Endothelial cell of umbilical vein (primary cell): Measurements from ENCODE around the gene DLEC1. TPM values are rescaled to one million over a fixed set of nuclear protein-coding genes. Genes with fewer than 3 reads are reported as not detected.
A peak's percentile ranks its signal among the peaks of the same experiment; 100 is the strongest.

Experiments
- BruUV-seq: library from RNA; stranded (reverse); fragments of 400-500 nt; replicated peaks from 2 replicates; lab custom pipeline; 2021; lab: Mats Ljungman, UMichigan
- CTCF ChIA-PET: fragments of 300-600, 350-600 bp; sonication (Branson Sonifier 250); formaldehyde crosslinking; loops from one replicate; lab custom pipeline; 2021; ENCODE audit warnings: antibody characterized with exemption, inconsistent platforms; lab: Charles Lee
- POLR2A ChIA-PET: fragments of 300-600, 350-600 bp; sonication (Branson Sonifier 250); formaldehyde crosslinking; loops from one replicate; lab custom pipeline; 2021; ENCODE audit warnings: antibody characterized with exemption, inconsistent platforms; lab: Charles Lee
- DNase-seq: peaks from one replicate; pipeline ENCODE4 v3.0.0-alpha.2; 2011; ENCODE audit warnings: low read depth, low spot score
- FAIRE-seq: peaks from 2 replicates; lab custom pipeline; 2011; peaks lifted over from hg19 to GRCh38; lab: Jason Lieb, UNC
- H2AFZ ChIP-seq: 2 replicates; pipeline ENCODE4 v1.6.0; 2012; ENCODE audit warnings: low read depth, low read length, control low read depth, inconsistent platforms
- H3K27ac ChIP-seq: 2 replicates; pipeline ENCODE4 v1.5.1; 2011; ENCODE audit warnings: low read depth, mild to moderate bottlenecking, control low read depth, low read length, moderate library complexity; ENCODE audit not compliant: insufficient read depth
- H3K27me3 ChIP-seq, 2 experiments: 2 replicates each; pipeline versions ENCODE4 v1.6.0 to v1.6.1; 2011; ENCODE audit warnings: low read length in 2 of 2, mixed read lengths in 1 of 2; ENCODE audit not compliant: control insufficient read depth in 2 of 2, insufficient read depth in 2 of 2
- H3K36me3 ChIP-seq, 2 experiments: 2 replicates in 1 of 2; 3 replicates in 1 of 2; pipeline ENCODE4 v1.5.1; 2011; ENCODE audit warnings: low read length in 2 of 2, mild to moderate bottlenecking in 1 of 2, moderate library complexity in 1 of 2; ENCODE audit not compliant: control insufficient read depth in 2 of 2, insufficient read depth in 2 of 2; ENCODE audit errors: extremely low read depth in 1 of 2
- H3K4me1 ChIP-seq: 3 replicates; pipeline ENCODE4 v1.5.1; 2011; ENCODE audit warnings: mild to moderate bottlenecking, low read length; ENCODE audit not compliant: control insufficient read depth, insufficient read depth; ENCODE audit errors: extremely low read depth
- H3K4me2 ChIP-seq: 2 replicates; pipeline ENCODE4 v1.6.1; 2011; ENCODE audit warnings: low read length, control low read depth, mixed read lengths; ENCODE audit not compliant: insufficient read depth
- H3K4me3 ChIP-seq, 3 experiments: fragments of 200-600 bp in 1 of 3; sonication (generic), shearing (Covaris generic) in 1 of 3; replicated peaks in 1 of 3; 2 replicates each; pipeline ENCODE4 v1.5.1; 2011 to 2016; ENCODE audit warnings: control low read depth in 3 of 3, low read length in 3 of 3, mild to moderate bottlenecking in 2 of 3, inconsistent platforms in 1 of 3, low read depth in 1 of 3, moderate library complexity in 1 of 3; ENCODE audit not compliant: insufficient read depth in 1 of 3
- H3K79me2 ChIP-seq: 2 replicates; pipeline ENCODE4 v1.6.0; 2012; ENCODE audit warnings: low read length, inconsistent platforms; ENCODE audit not compliant: control insufficient read depth, insufficient read depth
- H3K9ac ChIP-seq: replicated peaks from 2 replicates; pipeline ENCODE3; 2011; ENCODE audit warnings: low read length, control low read depth; ENCODE audit not compliant: insufficient read depth; ENCODE audit errors: extremely low read depth
- H3K9me1 ChIP-seq: replicated peaks from 3 replicates; pipeline ENCODE4 v1.6.0; 2011; ENCODE audit warnings: mild to moderate bottlenecking, low read length; ENCODE audit not compliant: control insufficient read depth, insufficient read depth; ENCODE audit errors: extremely low read depth
- H3K9me3 ChIP-seq: replicated peaks from 2 replicates; pipeline ENCODE4 v1.5.1; 2012; ENCODE audit warnings: low read length, inconsistent platforms; ENCODE audit not compliant: control insufficient read depth, insufficient read depth
- H4K20me1 ChIP-seq: replicated peaks from 2 replicates; pipeline ENCODE3; 2011; ENCODE audit warnings: mild to moderate bottlenecking, low read length; ENCODE audit not compliant: control insufficient read depth, insufficient read depth; ENCODE audit errors: extremely low read depth
- EZH2 ChIP-seq: IDR thresholded peaks from 2 replicates; pipeline ENCODE4 v1.6.1; 2012; ENCODE audit warnings: borderline replicate concordance, low read depth, mild to moderate bottlenecking, moderate library complexity, low read length, inconsistent platforms; ENCODE audit not compliant: severe bottlenecking
- FOS ChIP-seq: IDR thresholded peaks from 2 replicates; pipeline ENCODE4 v1.6.1; 2011; ENCODE audit warnings: mild to moderate bottlenecking, low read length, moderate library complexity, borderline replicate concordance; ENCODE audit not compliant: insufficient read depth
- GATA2 ChIP-seq: IDR thresholded peaks from 2 replicates; pipeline ENCODE4 v1.7.0; 2011; ENCODE audit warnings: low read depth, mild to moderate bottlenecking, moderate library complexity, mixed read lengths, low read length; ENCODE audit not compliant: insufficient read length, insufficient read depth
- JUN ChIP-seq: IDR thresholded peaks from 2 replicates; pipeline ENCODE4 v1.6.1; 2011; ENCODE audit warnings: borderline replicate concordance, low read depth; ENCODE audit not compliant: insufficient read length, insufficient read depth
- MYC ChIP-seq: IDR thresholded peaks from one replicate; pipeline ENCODE4 v1.6.1; 2011; ENCODE audit warnings: mild to moderate bottlenecking, low read depth, low read length
- POLR2A ChIP-seq: IDR thresholded peaks from 2 replicates; pipeline ENCODE4 v1.6.1; 2012; ENCODE audit warnings: low read depth, mild to moderate bottlenecking, control low read depth, low read length
- POLR2AphosphoS5 ChIP-seq: IDR thresholded peaks from 2 replicates; pipeline ENCODE4 v1.6.1; 2012; ENCODE audit warnings: low read depth, mild to moderate bottlenecking, control low read depth, low read length, moderate library complexity; ENCODE audit not compliant: insufficient read depth
- dilution Hi-C: fragments of 300-500 bp; cut with MboI; formaldehyde crosslinking; loops from one replicate; pipeline ENCODE4 v1.15.0; 2019; ENCODE audit warnings: low sequenced_read_pairs; ENCODE audit not compliant: extremely low pct_ligation_motif_present
- intact Hi-C: fragments of 100-400 bp; cut with micrococcal nuclease; formaldehyde crosslinking; loops from one replicate; pipeline ENCODE4 v1.10.0; 2022
- polyA plus RNA-seq, 4 experiments: library from polyadenylated mRNA; depleted of rRNA in 3 of 4; stranded (reverse) in 3 of 4; unstranded in 1 of 4; fragments of >200 nt; gene quantifications; 2 replicates each; pipeline versions ENCODE4 v1.2.1 to v1.2.3, GENCODE V29; 2011 to 2012; ENCODE audit warnings: missing spikeins in 1 of 4
- total RNA-seq: library from RNA; stranded (reverse); gene quantifications from 2 replicates; pipeline ENCODE4 v1.2.3, GENCODE V29; 2021
- TF ChIP-seq, protein P1 (sequence below): IDR thresholded peaks from 2 replicates; pipeline ENCODE4 v1.6.1; 2011; ENCODE audit not compliant: insufficient read depth, insufficient read length
- TF ChIP-seq, protein P2 (sequence below), 2 donors: IDR thresholded peaks; 1 replicate in 1 of 2; 2 replicates in 1 of 2; pipeline ENCODE4 v1.5.1; 2011; ENCODE audit warnings: low read length in 2 of 2, mild to moderate bottlenecking in 2 of 2, moderate library complexity in 2 of 2, control low read depth in 1 of 2, inconsistent platforms in 1 of 2, low read depth in 1 of 2; ENCODE audit not compliant: insufficient read depth in 1 of 2; ENCODE audit errors: extremely low read depth in 1 of 2

The DLEC1 gene
- total and polyA plus RNA-seq, 2 donors (not counting 3 experiments of a cell fraction or from before 2014, with no cell fraction given) = not detected

DNA sequence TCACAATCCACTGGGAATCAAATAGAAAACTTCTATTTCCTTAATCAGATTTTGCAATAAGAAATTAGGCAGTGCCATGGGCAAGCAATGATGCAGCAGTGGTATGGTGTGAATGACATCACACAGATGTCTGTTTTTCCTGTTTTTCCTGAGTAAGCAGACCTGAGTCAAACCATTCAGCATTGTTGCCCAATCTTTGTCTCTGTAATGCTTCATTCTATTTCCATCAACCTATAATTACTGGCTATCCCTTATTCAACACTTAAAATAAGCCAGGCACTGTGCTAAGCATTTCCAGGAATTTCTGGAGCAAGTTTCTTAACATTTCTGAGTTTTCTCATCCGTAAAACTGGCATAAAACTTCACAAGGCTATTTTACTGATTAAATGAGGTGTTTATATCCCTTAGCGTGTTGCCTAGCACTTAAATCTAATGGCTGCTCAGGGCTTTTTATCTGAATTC is 115.1 kb downstream of the DLEC1 start:
- H3K9ac ChIP-seq = no peak overlapping the region
- H4K20me1 ChIP-seq = no peaks in the 10 kb centered on the region
- dilution Hi-C loops (no loop called here), intact Hi-C loops (no loop called here)
- no peaks in the 10 kb centered on the region for H3K79me2 ChIP-seq
- no peaks in the 10 kb centered on the region for H3K4me1 ChIP-seq
- H3K4me3 ChIP-seq = no peak overlapping the region
- ChIA-PET POLR2A (interaction anchor here (1.0 kb wide), 1 partner anchor 11 kb away, joined by 4 read pairs; the partner anchor contains the start of gene OXSR1), CTCF (interaction anchor here (4.2 kb wide), 1 partner anchor 10 kb away, joined by 20 read pairs; the partner anchor contains the start of gene OXSR1)
- no peaks in the 10 kb centered on the region for H3K27me3 ChIP-seq
- H3K9me3 ChIP-seq = no peaks in the 10 kb centered on the region
- no peaks in the 10 kb centered on the region for H3K36me3 ChIP-seq
- H3K9me1 ChIP-seq = no peaks in the 10 kb centered on the region
- H2AFZ ChIP-seq = no peak overlapping the region
- BruUV-seq = no TSS peak
- peak; percentile 73 for FAIRE-seq
- TF ChIP-seq GATA2 = no peak
- TF ChIP-seq, protein P1, sequence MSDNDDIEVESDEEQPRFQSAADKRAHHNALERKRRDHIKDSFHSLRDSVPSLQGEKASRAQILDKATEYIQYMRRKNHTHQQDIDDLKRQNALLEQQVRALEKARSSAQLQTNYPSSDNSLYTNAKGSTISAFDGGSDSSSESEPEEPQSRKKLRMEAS = no peak
- no peak for TF ChIP-seq FOS
- TF ChIP-seq, protein P2, sequence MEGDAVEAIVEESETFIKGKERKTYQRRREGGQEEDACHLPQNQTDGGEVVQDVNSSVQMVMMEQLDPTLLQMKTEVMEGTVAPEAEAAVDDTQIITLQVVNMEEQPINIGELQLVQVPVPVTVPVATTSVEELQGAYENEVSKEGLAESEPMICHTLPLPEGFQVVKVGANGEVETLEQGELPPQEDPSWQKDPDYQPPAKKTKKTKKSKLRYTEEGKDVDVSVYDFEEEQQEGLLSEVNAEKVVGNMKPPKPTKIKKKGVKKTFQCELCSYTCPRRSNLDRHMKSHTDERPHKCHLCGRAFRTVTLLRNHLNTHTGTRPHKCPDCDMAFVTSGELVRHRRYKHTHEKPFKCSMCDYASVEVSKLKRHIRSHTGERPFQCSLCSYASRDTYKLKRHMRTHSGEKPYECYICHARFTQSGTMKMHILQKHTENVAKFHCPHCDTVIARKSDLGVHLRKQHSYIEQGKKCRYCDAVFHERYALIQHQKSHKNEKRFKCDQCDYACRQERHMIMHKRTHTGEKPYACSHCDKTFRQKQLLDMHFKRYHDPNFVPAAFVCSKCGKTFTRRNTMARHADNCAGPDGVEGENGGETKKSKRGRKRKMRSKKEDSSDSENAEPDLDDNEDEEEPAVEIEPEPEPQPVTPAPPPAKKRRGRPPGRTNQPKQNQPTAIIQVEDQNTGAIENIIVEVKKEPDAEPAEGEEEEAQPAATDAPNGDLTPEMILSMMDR (IDR thresholded peaks at IDR 0.05; ENCODE audit: extremely low read depth in 1 of 2, insufficient read depth in 1 of 2, low read depth in 1 of 2, low read length in 2 of 2) = no peak
- TF ChIP-seq MYC = no peak
- no peak for TF ChIP-seq JUN
- TF ChIP-seq POLR2AphosphoS5 = no peak
- no peak for TF ChIP-seq EZH2
- TF ChIP-seq POLR2A = no peak
- no peak for DNase-seq
- no peak overlapping the region for H3K27ac ChIP-seq
- H3K4me2 ChIP-seq = no peak overlapping the region
